G401.6 (cell line): Measurements from ENCODE around the gene DDX31.

Experiments
- FAIRE-seq: peaks from 2 replicates; lab custom pipeline; 2012; peaks lifted over from hg19 to GRCh38; lab: Jason Lieb, UNC

Gene DDX31

DNA sequence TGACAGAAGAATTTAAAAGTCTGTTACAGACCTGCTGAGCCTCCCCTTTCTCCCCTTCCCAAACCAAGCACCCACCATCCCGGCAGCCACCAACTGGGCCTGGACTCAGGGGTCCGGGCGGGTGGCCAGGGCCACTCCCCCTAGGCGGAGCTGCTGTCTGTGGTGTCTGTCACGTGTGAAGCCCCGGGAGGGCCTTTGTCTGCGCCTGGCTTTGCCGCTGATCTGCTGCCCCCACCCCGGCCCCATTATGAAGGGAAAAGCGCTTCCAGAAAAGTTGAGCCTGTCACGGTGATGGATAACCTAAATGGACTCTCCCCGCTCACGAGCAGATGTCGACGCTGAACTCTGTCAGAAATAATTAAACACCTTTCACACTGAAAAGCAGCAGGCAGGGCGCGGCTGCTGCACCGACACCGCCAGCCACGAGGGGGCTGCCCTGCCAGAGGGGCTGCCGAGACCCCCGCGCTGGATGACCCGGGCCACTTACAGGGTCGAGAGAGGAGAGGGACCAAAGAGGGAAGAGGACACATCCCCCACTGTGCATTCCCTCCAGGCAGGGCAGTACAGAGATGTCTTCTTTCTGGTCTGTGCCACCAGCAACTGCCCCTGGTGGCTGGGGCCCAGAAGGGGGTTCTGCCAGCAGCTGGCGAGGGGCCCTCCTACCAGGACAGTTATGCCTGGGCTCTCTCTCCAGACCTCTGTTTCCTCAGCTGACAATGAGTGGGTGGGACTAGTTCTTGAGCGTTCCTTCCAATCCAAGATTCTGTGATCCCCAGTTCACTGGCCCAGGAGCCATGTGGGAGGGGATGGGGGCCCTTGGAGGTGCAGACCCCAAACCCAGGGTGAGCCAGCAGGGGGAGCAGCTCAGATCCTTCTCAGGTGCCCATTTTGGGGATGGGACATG, 123.4 kb downstream of the DDX31 start:
- FAIRE-seq = no peak

GRCh38 chr9:132545578-132545977, 124.2 kb downstream of the DDX31 start:
- FAIRE-seq = no peak

GRCh38 chr9:132543960-132544359, 125.8 kb downstream of the DDX31 start:
- FAIRE-seq = no peak

- FAIRE-seq = no peak
Measured at GRCh38 chr9:132543251-132543650, 126.5 kb downstream of the DDX31 start.
